Natural killer cell (primary cell): ENCODE measurements around the gene SINHCAF. TPM values are rescaled to one million over a fixed set of nuclear protein-coding genes. Genes with fewer than 3 reads are reported as not detected.
A peak's percentile ranks its signal among the peaks of the same experiment; 100 is the strongest.
"Not testable (repeated sequence)": the region's sequence is repeated elsewhere in the genome, so short reads cannot be mapped to it uniquely, and the experiment has no call there.

Source experiments
- ATAC-seq, 3 donors: fragments of 150-1000 bp in 2 of 3; fragments of 200-7000 bp in 1 of 3; cut with Tn5 transposase; 1 replicate in 1 of 3; 2 replicates in 2 of 3; pipeline ENCODE4 v1.10.0; 2021; ENCODE audit warnings: mild to moderate bottlenecking in 2 of 3, moderate library complexity in 2 of 3
- DNase-seq, 2 donors: peaks; one replicate each; pipeline versions ENCODE4 v3.0.0 to v3.0.0-alpha.2; 2013 to 2021; ENCODE audit warnings: mixed read lengths in 1 of 2
- H3K27ac ChIP-seq: one replicate; pipeline ENCODE4 v1.5.1; 2013; ENCODE audit warnings: mild to moderate bottlenecking, low read length
- H3K27me3 ChIP-seq: one replicate; pipeline ENCODE4 v1.6.1; 2013; ENCODE audit warnings: low read length; ENCODE audit not compliant: control insufficient read depth, insufficient read depth
- H3K36me3 ChIP-seq: one replicate; pipeline ENCODE4 v1.6.1; 2013; ENCODE audit warnings: low read length; ENCODE audit not compliant: control insufficient read depth, insufficient read depth
- H3K4me1 ChIP-seq: one replicate; pipeline ENCODE4 v1.6.1; 2013; ENCODE audit warnings: low read length; ENCODE audit not compliant: control insufficient read depth, insufficient read depth
- H3K4me3 ChIP-seq: one replicate; pipeline ENCODE4 v1.5.1; 2013; ENCODE audit warnings: low read length
- H3K9me3 ChIP-seq: one replicate; pipeline ENCODE4 v1.6.1; 2013; ENCODE audit warnings: low read length; ENCODE audit not compliant: control insufficient read depth, insufficient read depth
- H3K27ac Mint-ChIP-seq, 2 donors: one replicate each; pipeline ENCODE4 v1.8.0; 2022; ENCODE audit warnings: mild to moderate bottlenecking in 2 of 2, mixed read lengths in 2 of 2, moderate library complexity in 1 of 2
- H3K27me3 Mint-ChIP-seq, 2 donors: one replicate each; pipeline ENCODE4 v1.8.0; 2022; ENCODE audit warnings: low read depth in 2 of 2, mixed read lengths in 2 of 2
- H3K36me3 Mint-ChIP-seq: one replicate; pipeline ENCODE4 v1.8.0; 2022; ENCODE audit warnings: mixed read lengths
- H3K4me1 Mint-ChIP-seq, 2 donors: one replicate each; pipeline ENCODE4 v1.8.0; 2022; ENCODE audit warnings: mixed read lengths in 2 of 2
- H3K4me3 Mint-ChIP-seq: one replicate; pipeline ENCODE4 v1.8.0; 2022; ENCODE audit warnings: mild to moderate bottlenecking, moderate library complexity, mixed read lengths
- H3K9me3 Mint-ChIP-seq, 2 donors: one replicate each; pipeline ENCODE4 v1.8.0; 2022; ENCODE audit warnings: mixed read lengths in 2 of 2
- WGBS: methylation state at CpG from one replicate; pipeline ENCODE4 v1.1.7; 2013; ENCODE audit warnings: missing lambda C conversion rate; ENCODE audit not compliant: insufficient coverage; 5-methylcytosine and 5-hydroxymethylcytosine counted together
- intact Hi-C: fragments of 100-400 bp; cut with micrococcal nuclease; formaldehyde crosslinking; loops from one replicate; pipeline ENCODE4 v1.14.2; 2022
- total RNA-seq, 4 donors: library from RNA; stranded (reverse); fragments of 120-200 nt in 1 of 4; gene quantifications; one replicate each; pipeline versions ENCODE4 v1.2.3 to v1.2.4, GENCODE V29; 2013 to 2022
- TF ChIP-seq, protein P1 (sequence below): fragments of 200-600 bp; IDR thresholded peaks from one replicate; pipeline ENCODE4 v1.8.0; 2022; ENCODE audit warnings: antibody characterized with exemption

SINHCAF gene
- total RNA-seq, 3 donors from 2014 or later (not counting 1 experiment from before 2014, with no cell fraction given) = 40.4 to 55.0 (median 41.0) TPM

DNA sequence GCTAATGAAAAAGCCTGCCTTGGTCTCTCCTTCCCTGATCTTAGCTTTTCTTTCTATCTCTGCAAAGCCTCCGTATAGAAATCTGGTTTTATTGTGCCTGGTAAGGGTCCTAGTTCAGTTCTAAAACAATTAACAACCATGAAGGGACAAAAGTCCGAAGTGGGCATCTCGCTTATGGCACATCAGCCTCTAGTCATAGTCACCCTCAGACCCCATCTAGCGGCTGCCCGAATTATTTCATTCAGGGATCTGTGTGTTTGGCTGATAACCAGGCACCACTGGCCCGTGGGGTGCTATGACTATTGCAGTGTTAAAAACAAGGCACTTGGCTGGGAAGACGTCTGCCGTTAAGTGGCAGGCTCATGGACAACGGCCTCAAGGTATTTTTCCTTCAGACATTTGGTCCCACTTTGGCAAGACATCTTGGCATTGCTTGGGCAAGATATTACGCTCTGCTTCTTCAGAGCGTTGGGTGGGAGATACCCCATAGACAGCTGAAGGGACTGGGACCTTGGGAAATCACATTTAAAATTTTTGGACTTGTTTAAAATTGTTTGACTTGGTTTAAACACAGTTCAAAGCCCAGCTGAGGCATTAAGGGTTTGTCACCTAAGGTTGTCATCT is 87.1 kb downstream of the SINHCAF start:
- TF ChIP-seq, protein P1, sequence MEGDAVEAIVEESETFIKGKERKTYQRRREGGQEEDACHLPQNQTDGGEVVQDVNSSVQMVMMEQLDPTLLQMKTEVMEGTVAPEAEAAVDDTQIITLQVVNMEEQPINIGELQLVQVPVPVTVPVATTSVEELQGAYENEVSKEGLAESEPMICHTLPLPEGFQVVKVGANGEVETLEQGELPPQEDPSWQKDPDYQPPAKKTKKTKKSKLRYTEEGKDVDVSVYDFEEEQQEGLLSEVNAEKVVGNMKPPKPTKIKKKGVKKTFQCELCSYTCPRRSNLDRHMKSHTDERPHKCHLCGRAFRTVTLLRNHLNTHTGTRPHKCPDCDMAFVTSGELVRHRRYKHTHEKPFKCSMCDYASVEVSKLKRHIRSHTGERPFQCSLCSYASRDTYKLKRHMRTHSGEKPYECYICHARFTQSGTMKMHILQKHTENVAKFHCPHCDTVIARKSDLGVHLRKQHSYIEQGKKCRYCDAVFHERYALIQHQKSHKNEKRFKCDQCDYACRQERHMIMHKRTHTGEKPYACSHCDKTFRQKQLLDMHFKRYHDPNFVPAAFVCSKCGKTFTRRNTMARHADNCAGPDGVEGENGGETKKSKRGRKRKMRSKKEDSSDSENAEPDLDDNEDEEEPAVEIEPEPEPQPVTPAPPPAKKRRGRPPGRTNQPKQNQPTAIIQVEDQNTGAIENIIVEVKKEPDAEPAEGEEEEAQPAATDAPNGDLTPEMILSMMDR = peak; percentile 63
- H3K9me3 Mint-ChIP-seq = no peaks in the 10 kb centered on the region
- peaks cover 0 to 5% of the 10 kb centered on the region in 2 donors for H3K4me1 Mint-ChIP-seq
- H3K27ac Mint-ChIP-seq = no peak overlapping the region
- peak overlapping the region; percentile 37 for H3K4me3 Mint-ChIP-seq
- Histone ChIP-seq H3K4me1 (no peaks in the 10 kb centered on the region), H3K9me3 (no peaks in the 10 kb centered on the region), H3K27me3 (no peaks in the 10 kb centered on the region), H3K27ac (no peak overlapping the region), H3K36me3 (no peaks in the 10 kb centered on the region), H3K4me3 (no peak overlapping the region)
- ATAC-seq (peak; percentile 60 to 86 (median 73)), DNase-seq (peak; percentile 33 to 53)
- H3K27me3 Mint-ChIP-seq = peaks cover 16 to 17% of the 10 kb centered on the region in 2 donors
- 26% methylated on average over 11 of the region's 11 CpGs for WGBS
- no peaks in the 10 kb centered on the region for H3K36me3 Mint-ChIP-seq
- intact Hi-C loops = loop anchor here (10.0 kb wide), 1 partner anchor 394 kb away; no protein-coding TSS in a partner anchor

DNA sequence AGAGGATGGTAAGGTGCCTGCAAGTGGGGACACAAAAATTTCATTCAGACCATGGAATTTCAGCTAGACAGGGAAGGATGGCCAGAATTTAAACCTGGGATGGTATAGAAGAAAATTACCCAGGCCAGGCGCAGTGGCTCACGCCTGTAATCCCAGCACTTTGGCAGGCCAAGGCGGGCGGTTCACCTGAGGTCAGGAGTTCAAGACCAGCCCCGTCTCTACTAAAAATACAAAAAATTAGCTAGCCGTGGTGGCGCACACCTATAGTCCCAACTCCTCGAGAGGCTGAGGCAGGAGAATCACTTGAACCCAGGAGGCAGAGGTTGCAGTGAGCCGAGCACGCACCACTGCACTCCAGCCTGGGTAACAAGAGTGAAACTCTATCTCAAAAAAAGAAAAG is 87.6 kb downstream of the SINHCAF start:
- not testable (repeated sequence) for H3K36me3 ChIP-seq, ATAC-seq, H3K4me3 Mint-ChIP-seq, H3K4me1 ChIP-seq, H3K4me1 Mint-ChIP-seq, H3K27me3 ChIP-seq, H3K27ac Mint-ChIP-seq, H3K4me3 ChIP-seq, H3K9me3 ChIP-seq, DNase-seq, H3K36me3 Mint-ChIP-seq, H3K27ac ChIP-seq, H3K9me3 Mint-ChIP-seq
- 78% methylated on average over 10 of the region's 10 CpGs for WGBS
- intact Hi-C loops = loop anchor here (10.0 kb wide), 1 partner anchor 394 kb away; no protein-coding TSS in a partner anchor
- peaks cover 16 to 17% of the 10 kb centered on the region in 2 donors for H3K27me3 Mint-ChIP-seq

DNA sequence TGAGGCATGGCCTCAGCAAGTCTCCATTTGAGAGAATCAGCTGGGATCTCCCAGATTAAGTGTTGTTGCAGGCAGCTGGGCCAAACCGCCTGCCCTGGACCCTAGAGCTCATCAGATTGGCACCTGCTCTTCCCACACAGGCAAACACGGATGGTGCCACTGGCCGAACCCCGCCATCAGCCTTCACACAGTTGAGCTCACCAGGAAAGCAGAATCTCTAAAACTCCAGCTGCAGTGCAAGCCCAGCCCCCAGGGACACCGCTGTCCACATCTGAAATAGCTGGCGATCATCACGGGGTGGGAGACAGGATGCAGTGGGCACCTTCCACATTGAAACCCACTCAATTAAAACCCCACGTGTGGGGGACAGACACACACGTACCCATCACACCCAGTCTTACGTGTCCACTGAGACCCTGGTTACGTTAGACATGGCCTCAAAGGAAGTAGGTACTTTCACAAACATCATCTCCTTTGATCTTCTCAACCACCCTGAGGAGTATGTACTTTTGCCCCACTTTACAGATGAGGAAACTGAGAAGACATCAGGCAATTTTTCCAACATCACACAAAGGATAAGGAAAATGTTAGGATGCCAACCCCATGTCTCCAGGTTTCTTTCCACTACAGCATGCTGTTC is 88.8 kb downstream of the SINHCAF start:
- TF ChIP-seq, protein P1 = no peak
- ATAC-seq (no peak), DNase-seq (no peak)
- H3K27ac ChIP-seq = no peak overlapping the region
- H3K9me3 ChIP-seq = no peaks in the 10 kb centered on the region
- H3K4me3 ChIP-seq = no peak overlapping the region
- Mint-ChIP-seq H3K4me3 (no peak overlapping the region), H3K36me3 (no peaks in the 10 kb centered on the region), H3K27me3 (peaks cover 16 to 17% of the 10 kb centered on the region in 2 donors), H3K4me1 (peaks cover 0 to 5% of the 10 kb centered on the region in 2 donors), H3K27ac (no peak overlapping the region), H3K9me3 (no peaks in the 10 kb centered on the region)
- 65% methylated on average over 11 of the region's 11 CpGs for WGBS
- H3K27me3 ChIP-seq = no peaks in the 10 kb centered on the region
- intact Hi-C loops = loop anchor here (10.0 kb wide), 1 partner anchor 392 kb away; no protein-coding TSS in a partner anchor
- H3K4me1 ChIP-seq = no peaks in the 10 kb centered on the region
- H3K36me3 ChIP-seq = no peaks in the 10 kb centered on the region

DNA sequence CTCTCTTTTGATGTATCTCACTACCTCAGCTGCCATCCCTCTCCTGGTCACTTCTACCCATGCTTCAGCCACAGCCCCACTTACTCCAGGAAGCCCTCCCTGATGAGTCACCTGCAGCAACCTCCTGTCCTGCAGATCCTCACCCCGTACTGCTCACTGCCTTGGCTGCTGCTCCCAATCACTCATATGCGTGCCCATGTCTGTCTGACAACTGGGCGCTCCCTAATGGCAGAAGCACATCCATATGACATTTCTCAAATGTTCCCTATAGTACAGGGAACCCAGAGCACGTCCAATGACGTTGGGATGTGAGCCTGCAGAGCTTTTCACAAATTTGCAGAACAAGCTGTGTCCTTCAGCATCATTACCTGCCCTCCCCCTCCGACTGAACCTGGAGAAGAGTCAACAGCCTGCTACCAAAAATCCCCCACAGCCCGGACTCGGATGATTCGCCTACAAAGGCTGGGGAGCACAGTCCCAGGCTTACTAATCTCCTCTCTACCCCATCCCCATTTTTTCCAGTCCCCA is 90.0 kb downstream of the SINHCAF start:
- no peak overlapping the region for H3K4me3 ChIP-seq
- intact Hi-C loops = loop anchor here (10.0 kb wide), 1 partner anchor 391 kb away; no protein-coding TSS in a partner anchor
- Mint-ChIP-seq H3K4me1 (peaks cover 0 to 5% of the 10 kb centered on the region in 2 donors), H3K36me3 (no peaks in the 10 kb centered on the region), H3K27me3 (peaks cover 16 to 17% of the 10 kb centered on the region in 2 donors), H3K4me3 (no peak overlapping the region), H3K27ac (no peak overlapping the region), H3K9me3 (no peaks in the 10 kb centered on the region)
- no peaks in the 10 kb centered on the region for H3K9me3 ChIP-seq
- no peak for DNase-seq
- H3K27me3 ChIP-seq = no peaks in the 10 kb centered on the region
- H3K36me3 ChIP-seq = no peaks in the 10 kb centered on the region
- TF ChIP-seq, protein P1 = no peak
- no peak overlapping the region for H3K27ac ChIP-seq
- no peaks in the 10 kb centered on the region for H3K4me1 ChIP-seq
- no peak for ATAC-seq
- WGBS = 75% methylated on average over 9 of the region's 9 CpGs
